ENCODE data around the gene IER2. TPM values are rescaled to one million over a fixed set of nuclear protein-coding genes. Genes with fewer than 3 reads are reported as not detected.
A peak's percentile ranks its signal among the peaks of the same experiment; 100 is the strongest.

Gene IER2
- total and polyA plus RNA-seq, 9 of the 15 experiments (the other 6 are each of a cell fraction or from before 2014, with no cell fraction given): 4.5 to 205 (median 23.7) TPM

DNA sequence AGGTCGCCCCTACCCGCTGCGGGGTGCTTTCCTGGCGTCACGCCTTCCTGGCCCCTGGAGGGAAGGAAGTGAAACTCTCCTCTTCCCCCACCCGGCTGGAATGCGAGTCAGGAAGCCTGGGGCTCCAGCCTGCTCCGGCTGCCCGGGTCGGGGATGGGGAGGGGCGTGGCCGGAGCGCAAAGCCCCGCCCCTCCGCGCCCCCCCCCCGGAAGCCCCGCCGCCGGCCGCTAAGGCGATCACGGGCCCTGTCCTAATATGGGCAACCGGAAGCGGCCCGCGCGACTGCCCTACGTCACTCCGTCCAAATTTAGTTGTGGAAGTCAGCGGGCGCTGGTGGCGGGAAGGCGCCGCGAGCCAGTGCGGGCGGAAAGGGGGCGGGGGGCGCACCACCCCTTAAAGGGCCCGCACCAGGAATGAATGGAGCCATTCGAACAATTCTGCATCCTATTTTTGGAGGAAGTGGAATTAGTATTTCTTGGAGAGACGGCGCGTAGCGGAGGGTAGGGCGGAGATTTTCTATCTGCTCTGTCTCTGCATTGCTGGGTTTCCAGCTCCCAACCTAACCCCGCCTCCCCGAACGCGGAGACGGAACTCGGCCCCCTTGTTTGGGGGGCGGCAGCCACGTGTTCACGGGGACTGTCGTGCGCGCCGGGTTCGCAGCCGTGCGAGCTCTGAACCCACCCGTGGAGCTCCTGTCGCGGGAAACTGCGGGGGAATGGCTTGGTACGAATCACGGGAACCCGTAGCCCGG is 1.6 kb downstream of the IER2 start (continued):
- TF ChIP-seq, protein P1, sequence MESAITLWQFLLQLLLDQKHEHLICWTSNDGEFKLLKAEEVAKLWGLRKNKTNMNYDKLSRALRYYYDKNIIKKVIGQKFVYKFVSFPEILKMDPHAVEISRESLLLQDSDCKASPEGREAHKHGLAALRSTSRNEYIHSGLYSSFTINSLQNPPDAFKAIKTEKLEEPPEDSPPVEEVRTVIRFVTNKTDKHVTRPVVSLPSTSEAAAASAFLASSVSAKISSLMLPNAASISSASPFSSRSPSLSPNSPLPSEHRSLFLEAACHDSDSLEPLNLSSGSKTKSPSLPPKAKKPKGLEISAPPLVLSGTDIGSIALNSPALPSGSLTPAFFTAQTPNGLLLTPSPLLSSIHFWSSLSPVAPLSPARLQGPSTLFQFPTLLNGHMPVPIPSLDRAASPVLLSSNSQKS (CRISPR knock-in tag; IDR thresholded peaks at IDR 0.05): no peak
- TF ChIP-seq, protein P2, sequence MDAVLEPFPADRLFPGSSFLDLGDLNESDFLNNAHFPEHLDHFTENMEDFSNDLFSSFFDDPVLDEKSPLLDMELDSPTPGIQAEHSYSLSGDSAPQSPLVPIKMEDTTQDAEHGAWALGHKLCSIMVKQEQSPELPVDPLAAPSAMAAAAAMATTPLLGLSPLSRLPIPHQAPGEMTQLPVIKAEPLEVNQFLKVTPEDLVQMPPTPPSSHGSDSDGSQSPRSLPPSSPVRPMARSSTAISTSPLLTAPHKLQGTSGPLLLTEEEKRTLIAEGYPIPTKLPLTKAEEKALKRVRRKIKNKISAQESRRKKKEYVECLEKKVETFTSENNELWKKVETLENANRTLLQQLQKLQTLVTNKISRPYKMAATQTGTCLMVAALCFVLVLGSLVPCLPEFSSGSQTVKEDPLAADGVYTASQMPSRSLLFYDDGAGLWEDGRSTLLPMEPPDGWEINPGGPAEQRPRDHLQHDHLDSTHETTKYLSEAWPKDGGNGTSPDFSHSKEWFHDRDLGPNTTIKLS (IDR thresholded peaks at IDR 0.05; ENCODE audit: borderline replicate concordance, low read depth): peak; percentile 66; the same call in 1 of the 2 replicates
- TF ChIP-seq POLR2H (tag; IDR thresholded peaks at IDR 0.05; ENCODE audit: low read depth) (peak; percentile 95), NEUROD1 (IDR thresholded peaks at IDR 0.05; ENCODE audit: borderline replicate concordance, low read depth, low read length, partially characterized antibody) (peak; percentile 78), MTA1 (IDR thresholded peaks at IDR 0.05; ENCODE audit: borderline replicate concordance) (no peak), EZH2 (IDR thresholded peaks at IDR 0.05; ENCODE audit: borderline replicate concordance, low read depth, low read length) (no peak), SRSF3 (IDR thresholded peaks at IDR 0.05; ENCODE audit: insufficient read depth, low read length) (no peak), FOXA3 (CRISPR knock-in tag; conservative IDR thresholded peaks at IDR 0.05 in 1 of 2, IDR thresholded peaks at IDR 0.05 in 1 of 2) (no peak), PPARD (CRISPR knock-in tag; IDR thresholded peaks at IDR 0.05) (no peak), ZNF707 (CRISPR knock-in tag; conservative IDR thresholded peaks at IDR 0.05) (no peak), PHF8 (IDR thresholded peaks at IDR 0.05; ENCODE audit: borderline replicate concordance, low read length) (no peak)
- TF ChIP-seq, protein P3, sequence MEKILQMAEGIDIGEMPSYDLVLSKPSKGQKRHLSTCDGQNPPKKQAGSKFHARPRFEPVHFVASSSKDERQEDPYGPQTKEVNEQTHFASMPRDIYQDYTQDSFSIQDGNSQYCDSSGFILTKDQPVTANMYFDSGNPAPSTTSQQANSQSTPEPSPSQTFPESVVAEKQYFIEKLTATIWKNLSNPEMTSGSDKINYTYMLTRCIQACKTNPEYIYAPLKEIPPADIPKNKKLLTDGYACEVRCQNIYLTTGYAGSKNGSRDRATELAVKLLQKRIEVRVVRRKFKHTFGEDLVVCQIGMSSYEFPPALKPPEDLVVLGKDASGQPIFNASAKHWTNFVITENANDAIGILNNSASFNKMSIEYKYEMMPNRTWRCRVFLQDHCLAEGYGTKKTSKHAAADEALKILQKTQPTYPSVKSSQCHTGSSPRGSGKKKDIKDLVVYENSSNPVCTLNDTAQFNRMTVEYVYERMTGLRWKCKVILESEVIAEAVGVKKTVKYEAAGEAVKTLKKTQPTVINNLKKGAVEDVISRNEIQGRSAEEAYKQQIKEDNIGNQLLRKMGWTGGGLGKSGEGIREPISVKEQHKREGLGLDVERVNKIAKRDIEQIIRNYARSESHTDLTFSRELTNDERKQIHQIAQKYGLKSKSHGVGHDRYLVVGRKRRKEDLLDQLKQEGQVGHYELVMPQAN (IDR thresholded peaks at IDR 0.05; ENCODE audit: borderline replicate concordance): peak; percentile 83
- TF ChIP-seq, protein P4, sequence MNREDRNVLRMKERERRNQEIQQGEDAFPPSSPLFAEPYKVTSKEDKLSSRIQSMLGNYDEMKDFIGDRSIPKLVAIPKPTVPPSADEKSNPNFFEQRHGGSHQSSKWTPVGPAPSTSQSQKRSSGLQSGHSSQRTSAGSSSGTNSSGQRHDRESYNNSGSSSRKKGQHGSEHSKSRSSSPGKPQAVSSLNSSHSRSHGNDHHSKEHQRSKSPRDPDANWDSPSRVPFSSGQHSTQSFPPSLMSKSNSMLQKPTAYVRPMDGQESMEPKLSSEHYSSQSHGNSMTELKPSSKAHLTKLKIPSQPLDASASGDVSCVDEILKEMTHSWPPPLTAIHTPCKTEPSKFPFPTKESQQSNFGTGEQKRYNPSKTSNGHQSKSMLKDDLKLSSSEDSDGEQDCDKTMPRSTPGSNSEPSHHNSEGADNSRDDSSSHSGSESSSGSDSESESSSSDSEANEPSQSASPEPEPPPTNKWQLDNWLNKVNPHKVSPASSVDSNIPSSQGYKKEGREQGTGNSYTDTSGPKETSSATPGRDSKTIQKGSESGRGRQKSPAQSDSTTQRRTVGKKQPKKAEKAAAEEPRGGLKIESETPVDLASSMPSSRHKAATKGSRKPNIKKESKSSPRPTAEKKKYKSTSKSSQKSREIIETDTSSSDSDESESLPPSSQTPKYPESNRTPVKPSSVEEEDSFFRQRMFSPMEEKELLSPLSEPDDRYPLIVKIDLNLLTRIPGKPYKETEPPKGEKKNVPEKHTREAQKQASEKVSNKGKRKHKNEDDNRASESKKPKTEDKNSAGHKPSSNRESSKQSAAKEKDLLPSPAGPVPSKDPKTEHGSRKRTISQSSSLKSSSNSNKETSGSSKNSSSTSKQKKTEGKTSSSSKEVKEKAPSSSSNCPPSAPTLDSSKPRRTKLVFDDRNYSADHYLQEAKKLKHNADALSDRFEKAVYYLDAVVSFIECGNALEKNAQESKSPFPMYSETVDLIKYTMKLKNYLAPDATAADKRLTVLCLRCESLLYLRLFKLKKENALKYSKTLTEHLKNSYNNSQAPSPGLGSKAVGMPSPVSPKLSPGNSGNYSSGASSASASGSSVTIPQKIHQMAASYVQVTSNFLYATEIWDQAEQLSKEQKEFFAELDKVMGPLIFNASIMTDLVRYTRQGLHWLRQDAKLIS (CRISPR knock-in tag; IDR thresholded peaks at IDR 0.05): peak; percentile 63; the same call in 1 of the 2 replicates
